Kasumi-1 (cell line): Measurements from ENCODE around the gene HPN.
A peak's percentile ranks its signal among the peaks of the same experiment; 100 is the strongest.

ENCODE experiments used
- DNase-seq, 2 experiments: peaks; one replicate each; lab custom pipeline; 2025; lab: John Stamatoyannopoulos, UW

Gene HPN

DNA sequence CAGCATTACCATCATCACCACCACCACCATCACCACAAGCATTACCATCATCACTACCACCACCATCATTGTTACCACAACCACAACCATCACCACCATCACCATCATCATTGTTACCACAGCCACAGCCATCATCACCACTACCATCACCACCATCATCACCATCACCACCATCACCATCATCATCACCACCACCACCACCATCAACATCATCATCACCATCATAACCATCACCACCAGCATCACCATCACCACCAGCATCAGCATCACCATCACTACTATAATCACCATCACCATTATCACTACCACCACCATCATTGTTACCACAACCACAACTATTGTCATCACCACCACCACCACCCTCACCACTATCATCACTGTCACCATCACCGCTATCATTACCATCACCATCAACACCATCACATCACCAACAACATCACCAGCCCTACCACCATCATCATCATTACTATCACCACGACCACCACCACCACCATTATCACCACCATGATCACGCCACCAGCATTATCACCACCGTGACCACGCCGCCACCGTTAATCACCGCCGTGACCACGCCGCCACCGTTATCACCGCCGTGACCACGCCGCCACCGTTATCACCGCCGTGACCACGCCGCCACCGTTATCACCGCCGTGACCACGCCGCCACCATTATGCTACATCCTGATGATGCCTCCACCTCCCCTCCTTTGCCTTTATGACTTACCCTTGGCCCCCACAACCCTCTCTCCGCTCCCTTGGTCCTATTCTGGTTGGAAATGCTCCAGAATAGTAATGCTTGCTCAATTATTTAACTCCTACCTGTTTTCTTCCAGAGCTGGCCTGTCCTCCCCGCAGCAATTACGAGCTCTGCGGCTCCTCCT lies 64.1 kb downstream of the HPN start:
- no peak for DNase-seq

DNA sequence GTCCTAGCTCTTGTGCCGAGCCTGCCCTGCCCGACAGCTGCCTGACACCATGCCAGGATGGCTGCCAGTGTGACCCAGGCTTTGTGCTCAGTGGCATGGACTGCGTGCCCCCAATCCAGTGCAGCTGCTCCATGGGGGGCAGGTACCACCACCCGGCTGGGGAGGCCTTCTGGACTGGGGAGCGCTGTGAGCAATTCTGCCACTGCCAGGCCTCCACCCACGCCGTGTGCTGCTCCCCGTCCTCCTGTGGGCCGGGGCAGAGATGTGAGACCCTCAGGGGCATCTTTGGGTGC lies 64.7 kb downstream of the HPN start:
- no peak for DNase-seq

- no peak for DNase-seq
Measured at GRCh38 chr19:35106898-35107541, 65.5 kb downstream of the HPN start.

GRCh38 chr19:35107545-35107944 lies 66.0 kb downstream of the HPN start:
- DNase-seq, result no peak

GRCh38 chr19:35108730-35109129 lies 67.2 kb downstream of the HPN start:
- no peak for DNase-seq

DNA sequence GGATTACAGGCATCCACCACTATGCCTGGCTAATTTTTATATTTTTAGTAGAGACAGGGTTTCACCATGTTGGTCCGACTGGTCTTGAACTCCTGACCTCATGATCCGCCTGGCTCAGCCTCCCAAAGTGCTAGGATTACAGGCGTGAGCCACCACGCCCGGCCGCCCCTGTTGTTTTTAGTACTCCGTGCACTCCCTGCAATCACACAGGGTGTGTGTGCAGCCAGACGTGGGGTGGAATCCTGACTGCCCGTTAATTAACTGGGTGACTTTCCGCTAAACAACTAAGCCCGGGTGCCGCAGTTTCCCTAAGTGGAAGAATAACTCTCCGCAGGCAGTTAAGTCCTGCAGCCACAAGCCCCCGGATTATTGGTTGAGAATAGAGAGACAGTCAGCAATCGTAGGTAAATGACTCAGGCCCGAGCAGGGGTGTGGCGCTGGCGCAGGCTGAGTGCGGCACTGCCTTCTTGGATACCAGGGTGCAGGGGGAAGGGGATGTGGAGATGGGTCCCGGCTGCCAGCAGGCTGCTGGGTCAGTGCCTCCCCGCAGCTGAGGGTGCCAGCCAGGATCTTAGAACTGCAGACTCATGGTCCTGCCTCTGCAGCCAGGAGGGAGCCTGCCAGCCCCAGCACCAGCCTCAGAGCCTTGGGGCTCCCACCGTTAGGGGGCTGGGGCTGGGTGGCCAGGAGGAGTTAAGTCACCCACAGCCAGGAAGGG lies 68.0 kb downstream of the HPN start:
- DNase-seq, result no peak

GRCh38 chr19:35110974-35111373 lies 69.5 kb downstream of the HPN start:
- no peak for DNase-seq

DNA sequence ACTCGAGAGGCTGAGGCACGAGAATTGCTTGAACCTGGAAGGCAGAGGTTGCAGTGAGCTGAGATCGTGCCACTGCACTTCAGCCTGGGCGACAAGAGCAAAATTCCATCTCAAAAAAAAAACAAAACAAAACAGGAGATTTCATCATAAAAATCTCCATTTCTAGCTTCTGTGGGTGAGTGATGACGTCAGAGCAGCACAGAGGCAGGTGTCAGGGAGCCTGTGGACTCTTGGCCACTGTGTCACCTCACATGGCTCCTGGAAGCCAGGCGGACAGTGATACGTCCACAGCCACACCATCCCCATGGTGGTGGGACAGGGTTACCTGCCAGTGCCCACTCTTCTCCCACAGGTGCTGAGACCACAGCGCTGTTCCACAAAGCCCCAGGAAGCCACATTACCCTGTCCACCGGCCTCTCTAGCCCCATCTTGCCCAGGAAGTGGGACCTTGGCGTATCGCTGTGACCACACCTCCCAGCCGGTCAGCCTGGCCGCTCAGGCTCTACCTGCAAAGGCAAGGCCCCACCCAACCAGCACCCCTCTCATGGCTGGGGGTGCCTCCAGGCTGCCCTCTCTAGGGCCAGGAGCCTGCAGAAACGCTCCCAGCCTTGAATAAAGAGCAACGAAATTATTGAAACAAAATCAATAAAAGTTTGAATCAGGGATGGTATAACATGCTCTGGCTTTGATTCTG lies 71.6 kb downstream of the HPN start:
- DNase-seq, result no peak

- peak; percentile 62 to 69 for DNase-seq
Measured at GRCh38 chr19:35114353-35115176, 73.0 kb downstream of the HPN start.

DNA sequence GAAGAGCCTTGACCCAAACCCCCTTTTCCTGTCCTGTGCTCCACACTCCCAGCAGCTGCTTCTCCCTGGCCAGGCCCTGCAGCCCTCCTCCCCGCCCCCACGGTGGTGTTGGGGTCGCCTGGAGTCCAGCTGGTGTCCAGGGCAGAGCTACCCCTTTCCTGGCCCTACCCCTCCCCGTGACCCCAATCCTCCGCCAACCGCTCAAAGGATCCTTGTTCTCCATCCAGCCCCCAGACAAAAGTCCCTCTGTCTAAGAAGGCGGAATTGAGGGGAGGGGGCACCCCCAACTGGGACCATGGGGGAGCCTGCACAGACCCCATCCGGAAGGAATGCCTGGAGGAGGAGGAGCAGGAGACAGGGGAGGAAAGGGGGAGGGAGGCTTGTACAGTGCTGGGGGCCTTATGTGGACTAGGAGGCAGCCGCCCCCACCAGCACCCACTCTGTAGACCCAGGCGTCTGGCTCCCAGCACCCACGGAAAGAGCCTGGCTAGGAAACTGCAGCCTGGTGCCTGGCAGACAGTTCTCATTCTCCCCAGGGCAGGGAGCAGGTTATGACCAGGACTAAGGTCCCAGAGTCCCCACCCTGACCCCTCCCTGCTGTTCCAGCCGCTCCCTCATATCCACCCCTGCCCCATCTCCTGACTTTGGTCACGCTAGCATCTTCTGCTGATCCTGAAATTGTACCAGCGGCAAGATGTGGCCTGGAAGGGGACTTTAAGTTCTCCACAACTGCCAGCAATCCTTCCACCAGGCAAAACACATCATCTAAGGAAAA lies 73.8 kb downstream of the HPN start, which contains the start of gene FXYD3:
Gene FXYD3, plus strand, starts transcription at position 647 of the 775 bp plus-strand sequence. CDS start 3,554 bp downstream, outside the sequence.
- no peak for DNase-seq
